OCI-LY1 (cell line): ENCODE data around the gene UCP3.

Experiments used
- H2AFZ ChIP-seq: fragments of 200-600 bp; sonication (generic), shearing (Covaris generic); 2 replicates; pipeline ENCODE4 v1.6.0; 2014; ENCODE audit warnings: antibody characterized with exemption, mild to moderate bottlenecking, low read length
- H3F3A ChIP-seq: fragments of 200-600 bp; sonication (generic), shearing (Covaris generic); 2 replicates; pipeline ENCODE4 v1.6.0; 2014; ENCODE audit warnings: mild to moderate bottlenecking, antibody characterized with exemption, low read length, moderate library complexity; ENCODE audit not compliant: insufficient read depth
- H3K27ac ChIP-seq: fragments of 200-600 bp; sonication (generic); 2 replicates; pipeline ENCODE4 v1.5.1; 2014; ENCODE audit warnings: low read length, mixed run types, mild to moderate bottlenecking, low read depth; ENCODE audit not compliant: poor library complexity, severe bottlenecking
- H3K27me3 ChIP-seq: fragments of 200-600 bp; sonication (generic); 2 replicates; pipeline ENCODE4 v1.6.0; 2014; ENCODE audit warnings: antibody characterized with exemption, mild to moderate bottlenecking, low read length, moderate library complexity; ENCODE audit not compliant: insufficient read depth
- H3K36me3 ChIP-seq: fragments of 200-600 bp; sonication (generic); 2 replicates; pipeline ENCODE4 v1.6.1; 2014; ENCODE audit warnings: mild to moderate bottlenecking, antibody characterized with exemption, low read length, moderate library complexity, mixed read lengths; ENCODE audit not compliant: insufficient read depth
- H3K4me1 ChIP-seq: fragments of 200-600 bp; sonication (generic); 2 replicates; pipeline ENCODE4 v1.5.1; 2014; ENCODE audit warnings: mild to moderate bottlenecking, low read length, moderate library complexity; ENCODE audit not compliant: insufficient read depth, severe bottlenecking
- H3K4me2 ChIP-seq: fragments of 200-600 bp; sonication (generic), shearing (Covaris generic); 2 replicates; pipeline ENCODE4 v1.6.1; 2014; ENCODE audit warnings: low read length
- H3K4me3 ChIP-seq: fragments of 200-600 bp; sonication (generic); 2 replicates; pipeline ENCODE4 v1.5.1; 2014; ENCODE audit warnings: low read length, low read depth, mild to moderate bottlenecking, mixed read lengths; ENCODE audit not compliant: poor library complexity, severe bottlenecking
- H3K79me2 ChIP-seq: fragments of 200-600 bp; shearing (Covaris generic); 2 replicates; pipeline ENCODE4 v1.6.1; 2016; ENCODE audit warnings: mixed run types, low read length, mixed read lengths; ENCODE audit not compliant: insufficient read depth
- H3K9ac ChIP-seq: fragments of 200-600 bp; sonication (generic), shearing (Covaris generic); 2 replicates; pipeline ENCODE4 v1.6.1; 2014; ENCODE audit warnings: mild to moderate bottlenecking, low read length, mixed read lengths
- H3K9me2 ChIP-seq: fragments of 200-600 bp; sonication (generic), shearing (Covaris generic); 2 replicates; pipeline ENCODE4 v1.6.1; 2014; ENCODE audit warnings: low read depth, mild to moderate bottlenecking, low read length, mixed read lengths
- H3K9me3 ChIP-seq: fragments of 200-600 bp; shearing (Covaris generic); 2 replicates; pipeline ENCODE4 v1.6.1; 2014; ENCODE audit warnings: low read length, mixed read lengths
- H4K20me1 ChIP-seq: fragments of 200-600 bp; sonication (generic), shearing (Covaris generic); 2 replicates; pipeline ENCODE4 v1.6.0; 2016; ENCODE audit warnings: mild to moderate bottlenecking, low read length; ENCODE audit not compliant: insufficient read depth
- EZH2 ChIP-seq: fragments of 200-600 bp; sonication (generic), shearing (Covaris generic); IDR thresholded peaks from 2 replicates; pipeline ENCODE4 v1.8.0; 2017; ENCODE audit warnings: borderline replicate concordance, mixed run types, mild to moderate bottlenecking, antibody characterized with exemption, low read length, moderate library complexity, mixed read lengths
- TF ChIP-seq, protein P1 (sequence below): fragments of 200-600 bp; sonication (generic), shearing (Covaris generic); IDR thresholded peaks from 2 replicates; pipeline ENCODE4 v1.5.1; 2017; ENCODE audit warnings: mild to moderate bottlenecking, antibody characterized with exemption, low read length, moderate library complexity, mixed read lengths

The UCP3 gene

DNA sequence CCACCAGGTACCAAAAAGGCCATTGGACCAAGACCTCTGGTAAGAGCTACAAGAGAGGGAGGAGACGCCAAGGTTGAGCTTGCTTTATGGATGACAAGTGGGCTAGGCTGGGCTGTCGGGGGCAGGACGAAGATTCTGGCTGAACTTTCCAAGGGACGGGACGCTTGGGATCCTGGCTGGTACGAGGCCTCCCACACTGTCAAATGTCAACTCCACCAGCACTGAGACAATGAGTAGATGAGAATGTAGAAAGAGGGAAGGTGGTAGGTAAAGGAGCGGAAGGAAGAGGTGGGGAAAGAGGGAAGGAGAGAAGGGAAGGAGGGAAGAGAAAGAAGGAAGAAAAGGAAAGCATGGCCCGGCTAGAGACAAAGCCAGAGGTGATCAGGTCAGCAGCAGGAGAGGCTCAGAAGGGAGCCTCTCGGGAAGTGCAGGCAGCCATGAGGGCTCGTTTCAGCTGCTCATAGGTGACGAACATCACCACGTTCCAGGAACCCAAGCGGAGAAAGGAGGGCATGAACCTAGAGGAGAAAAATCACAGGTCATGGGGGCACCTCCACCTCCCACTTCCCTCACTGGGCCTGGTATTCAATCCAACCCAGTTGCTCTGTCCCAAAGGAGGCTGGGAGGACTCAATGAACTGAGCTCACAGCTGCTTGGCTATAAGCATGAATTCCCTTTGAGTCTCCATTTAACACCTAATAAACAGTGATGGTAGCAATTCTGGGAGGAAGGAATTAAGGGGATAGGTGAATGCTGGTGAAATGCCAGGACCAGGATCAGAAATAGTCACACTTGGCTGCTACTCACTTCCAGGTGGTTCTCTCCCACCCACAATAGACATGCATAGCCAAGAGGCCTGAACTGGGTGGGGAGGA is 34.0 kb downstream of the UCP3 start:
- Histone ChIP-seq H2AFZ (no peak overlapping the region), H3K36me3 (peaks cover 71% of the 10 kb centered on the region), H3K9me2 (no peaks in the 10 kb centered on the region), H4K20me1 (no peaks in the 10 kb centered on the region), H3K4me3 (no peak overlapping the region), H3K9me3 (no peaks in the 10 kb centered on the region), H3K9ac (no peak overlapping the region), H3K27ac (peak overlapping the region; percentile 76), H3K4me2 (no peak overlapping the region), H3K27me3 (no peaks in the 10 kb centered on the region), H3K79me2 (no peaks in the 10 kb centered on the region), H3K4me1 (peaks cover 89% of the 10 kb centered on the region), H3F3A (peaks cover 6% of the 10 kb centered on the region; the same call in 1 of the 2 replicates)
- TF ChIP-seq, protein P1, sequence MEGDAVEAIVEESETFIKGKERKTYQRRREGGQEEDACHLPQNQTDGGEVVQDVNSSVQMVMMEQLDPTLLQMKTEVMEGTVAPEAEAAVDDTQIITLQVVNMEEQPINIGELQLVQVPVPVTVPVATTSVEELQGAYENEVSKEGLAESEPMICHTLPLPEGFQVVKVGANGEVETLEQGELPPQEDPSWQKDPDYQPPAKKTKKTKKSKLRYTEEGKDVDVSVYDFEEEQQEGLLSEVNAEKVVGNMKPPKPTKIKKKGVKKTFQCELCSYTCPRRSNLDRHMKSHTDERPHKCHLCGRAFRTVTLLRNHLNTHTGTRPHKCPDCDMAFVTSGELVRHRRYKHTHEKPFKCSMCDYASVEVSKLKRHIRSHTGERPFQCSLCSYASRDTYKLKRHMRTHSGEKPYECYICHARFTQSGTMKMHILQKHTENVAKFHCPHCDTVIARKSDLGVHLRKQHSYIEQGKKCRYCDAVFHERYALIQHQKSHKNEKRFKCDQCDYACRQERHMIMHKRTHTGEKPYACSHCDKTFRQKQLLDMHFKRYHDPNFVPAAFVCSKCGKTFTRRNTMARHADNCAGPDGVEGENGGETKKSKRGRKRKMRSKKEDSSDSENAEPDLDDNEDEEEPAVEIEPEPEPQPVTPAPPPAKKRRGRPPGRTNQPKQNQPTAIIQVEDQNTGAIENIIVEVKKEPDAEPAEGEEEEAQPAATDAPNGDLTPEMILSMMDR: no peak
- TF ChIP-seq EZH2: no peak

DNA sequence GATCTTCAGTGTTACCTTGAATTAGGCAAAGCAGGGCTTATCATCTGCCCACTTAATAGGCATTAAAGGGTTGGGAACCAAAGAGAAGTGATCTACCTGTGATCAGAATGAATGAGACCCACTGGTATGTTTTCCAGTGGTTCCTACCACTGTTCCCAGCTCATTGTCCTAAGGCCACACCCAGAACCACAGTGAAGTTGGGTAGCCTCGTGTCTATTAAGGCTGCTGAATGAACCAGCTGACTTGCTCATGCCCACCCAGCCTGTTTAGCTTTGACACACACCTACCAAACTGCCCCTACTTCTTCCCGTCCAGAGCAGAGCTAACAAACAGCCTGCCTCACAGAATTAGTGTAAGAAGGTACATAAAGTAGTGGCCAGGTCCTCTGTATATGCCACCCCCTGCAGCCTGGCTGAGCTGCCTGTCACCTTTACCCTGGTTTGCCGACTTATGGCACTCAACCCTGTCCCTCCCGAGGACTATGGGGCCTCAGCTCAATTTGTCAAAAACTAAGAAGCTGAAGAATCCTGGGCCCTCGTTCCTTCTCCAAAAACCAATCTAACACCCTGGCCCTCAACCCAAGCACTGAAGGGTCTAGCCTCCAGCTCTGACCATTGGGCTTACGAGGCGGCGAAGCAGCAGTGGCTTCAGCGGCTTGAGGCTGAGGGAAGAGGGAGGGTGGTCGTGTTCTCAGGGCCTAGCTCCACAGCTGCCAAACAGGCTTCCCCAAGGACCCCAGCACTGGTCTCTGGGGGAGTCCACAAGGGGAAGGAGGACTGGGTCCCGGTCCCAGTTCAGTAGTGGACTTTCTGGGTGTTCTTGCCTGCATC is 36.0 kb downstream of the UCP3 start:
- Histone ChIP-seq H3K4me2 (no peak overlapping the region), H2AFZ (no peak overlapping the region), H3K9me3 (no peaks in the 10 kb centered on the region), H3K36me3 (peaks cover 51% of the 10 kb centered on the region), H3K9me2 (no peaks in the 10 kb centered on the region), H3K27me3 (no peaks in the 10 kb centered on the region), H3K27ac (peak overlapping the region; percentile 76), H3K4me1 (peaks cover 71% of the 10 kb centered on the region), H3K4me3 (no peak overlapping the region), H4K20me1 (no peaks in the 10 kb centered on the region), H3K79me2 (no peaks in the 10 kb centered on the region), H3K9ac (no peak overlapping the region), H3F3A (no peaks in the 10 kb centered on the region; the same call in 1 of the 2 replicates)
- TF ChIP-seq, protein P1: no peak
- no peak for TF ChIP-seq EZH2

DNA sequence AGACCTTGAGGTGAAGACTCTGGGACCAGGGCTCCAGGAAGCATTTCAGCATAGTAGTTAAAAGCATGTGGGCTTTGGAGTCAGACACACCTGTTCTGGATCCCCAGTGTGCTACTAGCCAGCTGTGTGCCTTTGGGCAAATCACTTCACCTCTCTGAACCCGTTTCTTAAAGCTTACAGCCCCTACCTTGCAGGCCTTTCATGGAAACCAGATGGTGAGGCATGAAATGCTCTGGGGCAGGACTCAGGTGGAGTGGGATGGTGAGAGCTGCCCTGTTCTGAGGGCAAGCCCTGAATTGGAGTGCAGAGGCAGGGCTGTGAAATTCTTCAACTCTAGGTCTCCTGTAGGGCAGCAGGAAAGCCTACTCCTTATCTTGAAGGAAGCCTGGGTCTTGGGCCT is 36.7 kb downstream of the UCP3 start:
- no peak for TF ChIP-seq EZH2
- TF ChIP-seq, protein P1: no peak
- Histone ChIP-seq H3K9ac (no peak overlapping the region), H3K36me3 (peaks cover 45% of the 10 kb centered on the region)

More for the DNA sequence above, 36.7 kb downstream of the UCP3 start:
- no peak overlapping the region for H2AFZ ChIP-seq
- no peaks in the 10 kb centered on the region; the same call in 1 of the 2 replicates for H3F3A ChIP-seq
- no peaks in the 10 kb centered on the region for H3K27me3 ChIP-seq
- H3K4me3 ChIP-seq: no peak overlapping the region
- no peaks in the 10 kb centered on the region for H3K9me2 ChIP-seq
- no peaks in the 10 kb centered on the region for H3K79me2 ChIP-seq
- no peak overlapping the region for H3K4me2 ChIP-seq
- no peaks in the 10 kb centered on the region for H4K20me1 ChIP-seq
- H3K9me3 ChIP-seq: no peaks in the 10 kb centered on the region
- peaks cover 64% of the 10 kb centered on the region for H3K4me1 ChIP-seq
- peak overlapping the region; percentile 76 for H3K27ac ChIP-seq
